Peyer's patch (tissue), 4 donors: ENCODE data around the gene AKAP4. TPM values are rescaled to one million over a fixed set of nuclear protein-coding genes. Genes with fewer than 3 reads are reported as not detected.

Experiments
- DNase-seq, 3 donors: peaks; one replicate each; pipeline ENCODE4 v3.0.0-alpha.2; 2017 to 2019
- H3K27ac ChIP-seq, 4 donors: fragments of 200-600 bp; sonication (generic); one replicate each; pipeline ENCODE4 v1.5.1; 2016 to 2019
- H3K27me3 ChIP-seq, 2 donors: fragments of 200-600 bp; sonication (generic); one replicate each; pipeline ENCODE4 v1.5.1; 2019
- H3K36me3 ChIP-seq, 3 donors: fragments of 200-600 bp; sonication (generic); one replicate each; pipeline ENCODE4 v1.5.1; 2016 to 2019
- H3K4me1 ChIP-seq, 4 donors: fragments of 200-600 bp; sonication (generic); one replicate each; pipeline ENCODE4 v1.5.1; 2016 to 2019
- H3K4me3 ChIP-seq, 4 donors: fragments of 200-600 bp; sonication (generic); 1 replicate in 3 of 4; 2 replicates in 1 of 4; pipeline ENCODE4 v1.5.1; 2016 to 2019; ENCODE audit warnings: mild to moderate bottlenecking in 1 of 4
- H3K9me3 ChIP-seq, 4 donors: fragments of 200-600 bp; sonication (generic); one replicate each; pipeline ENCODE4 v1.5.1; 2016 to 2019; ENCODE audit warnings: mild to moderate bottlenecking in 1 of 4
- POLR2A ChIP-seq, 2 donors: fragments of 450-650 bp; IDR thresholded peaks; one replicate each; pipeline ENCODE4 v1.5.1; 2017; ENCODE audit warnings: antibody characterized with exemption in 2 of 2, mild to moderate bottlenecking in 2 of 2, moderate library complexity in 2 of 2
- small RNA-seq, 2 donors: library from RNA; depleted of rRNA; stranded (forward); fragments of <200 nt; gene quantifications; one replicate each; pipeline ENCODE3, GENCODE V24; 2016
- total RNA-seq, 4 donors: library from RNA; depleted of rRNA; stranded (reverse); fragments of >200 nt; gene quantifications; one replicate each; pipeline ENCODE4 v1.1.0, GENCODE V29; 2016
- TF ChIP-seq, protein P1 (sequence below), 6 experiments: fragments of 450-650 bp in 4 of 6; fragments of 200-600 bp in 2 of 6; sonication (generic) in 1 of 6; IDR thresholded peaks; one replicate each; pipeline ENCODE4 v1.5.1; 2017 to 2019; ENCODE audit warnings: antibody characterized with exemption in 6 of 6, mild to moderate bottlenecking in 3 of 6, moderate library complexity in 1 of 6

The AKAP4 gene
- total RNA-seq, 4 donors from 2014 or later: not detected

DNA sequence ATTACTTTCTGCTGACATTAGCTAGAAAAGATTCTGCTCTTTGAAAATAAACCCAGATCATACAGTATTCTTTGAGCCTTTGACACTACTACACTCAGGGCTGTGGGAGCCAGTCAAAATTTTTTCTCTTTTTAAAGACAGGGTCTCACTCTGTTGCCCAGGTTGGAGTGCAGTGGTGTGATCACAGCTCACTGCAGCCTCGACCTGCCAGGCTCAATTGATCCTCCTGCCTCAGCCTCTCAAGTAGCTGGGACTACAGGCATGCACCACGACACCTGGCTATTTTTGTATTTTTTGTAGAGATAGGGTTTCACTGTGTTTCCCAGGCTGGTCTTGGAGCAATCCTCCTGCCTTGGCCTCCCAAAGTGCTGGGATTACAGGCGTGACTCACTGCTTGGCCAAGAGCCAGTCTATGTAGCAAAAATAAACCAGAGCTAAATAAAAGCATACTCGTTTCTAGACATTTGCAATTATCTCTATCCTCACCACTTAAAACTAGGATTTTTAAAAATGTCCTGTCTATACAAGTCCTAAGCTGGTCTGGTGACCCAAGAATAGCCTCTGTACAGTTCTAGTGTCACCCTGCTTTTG lies 43.2 kb downstream of the AKAP4 start:
- H3K27me3 ChIP-seq: no peaks in the 10 kb centered on the region
- H3K4me1 ChIP-seq: no peaks in the 10 kb centered on the region
- H3K4me3 ChIP-seq: no peak overlapping the region
- no peaks in the 10 kb centered on the region for H3K36me3 ChIP-seq
- TF ChIP-seq, protein P1, sequence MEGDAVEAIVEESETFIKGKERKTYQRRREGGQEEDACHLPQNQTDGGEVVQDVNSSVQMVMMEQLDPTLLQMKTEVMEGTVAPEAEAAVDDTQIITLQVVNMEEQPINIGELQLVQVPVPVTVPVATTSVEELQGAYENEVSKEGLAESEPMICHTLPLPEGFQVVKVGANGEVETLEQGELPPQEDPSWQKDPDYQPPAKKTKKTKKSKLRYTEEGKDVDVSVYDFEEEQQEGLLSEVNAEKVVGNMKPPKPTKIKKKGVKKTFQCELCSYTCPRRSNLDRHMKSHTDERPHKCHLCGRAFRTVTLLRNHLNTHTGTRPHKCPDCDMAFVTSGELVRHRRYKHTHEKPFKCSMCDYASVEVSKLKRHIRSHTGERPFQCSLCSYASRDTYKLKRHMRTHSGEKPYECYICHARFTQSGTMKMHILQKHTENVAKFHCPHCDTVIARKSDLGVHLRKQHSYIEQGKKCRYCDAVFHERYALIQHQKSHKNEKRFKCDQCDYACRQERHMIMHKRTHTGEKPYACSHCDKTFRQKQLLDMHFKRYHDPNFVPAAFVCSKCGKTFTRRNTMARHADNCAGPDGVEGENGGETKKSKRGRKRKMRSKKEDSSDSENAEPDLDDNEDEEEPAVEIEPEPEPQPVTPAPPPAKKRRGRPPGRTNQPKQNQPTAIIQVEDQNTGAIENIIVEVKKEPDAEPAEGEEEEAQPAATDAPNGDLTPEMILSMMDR (IDR thresholded peaks at IDR 0.05): no peak
- no peak for TF ChIP-seq POLR2A (IDR thresholded peaks at IDR 0.05)
- H3K9me3 ChIP-seq: no peaks in the 10 kb centered on the region
- no peak overlapping the region for H3K27ac ChIP-seq
- DNase-seq: peak in 2 of 3 donors; percentile 48 to 61

DNA sequence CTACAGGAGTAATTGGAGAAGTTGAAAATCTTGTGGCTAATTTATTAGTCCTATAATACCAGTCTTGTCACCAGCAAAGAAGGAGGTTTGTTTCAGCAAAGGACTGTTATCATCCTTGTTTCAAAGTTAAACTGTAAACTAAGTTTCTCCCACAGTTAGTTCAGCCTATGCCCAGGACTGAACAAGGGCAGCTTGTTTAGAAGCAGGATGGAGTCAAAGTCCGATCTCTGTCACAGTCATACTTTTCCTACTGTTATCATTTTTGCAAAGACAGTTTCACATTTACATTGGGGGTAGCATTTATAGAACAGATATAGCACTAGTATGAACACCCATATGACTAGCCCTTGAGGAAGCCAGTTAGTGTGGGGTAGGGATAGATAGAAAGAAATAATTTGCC lies 46.4 kb downstream of the AKAP4 start:
- Histone ChIP-seq H3K9me3 (no peaks in the 10 kb centered on the region), H3K27ac (peak overlapping the region in 1 of 4 donors; percentile 13), H3K4me1 (no peaks in the 10 kb centered on the region), H3K4me3 (no peak overlapping the region), H3K27me3 (no peaks in the 10 kb centered on the region), H3K36me3 (no peaks in the 10 kb centered on the region)
- no peak for DNase-seq
- TF ChIP-seq, protein P1 (IDR thresholded peaks at IDR 0.05): no peak
- no peak for TF ChIP-seq POLR2A (IDR thresholded peaks at IDR 0.05)

DNA sequence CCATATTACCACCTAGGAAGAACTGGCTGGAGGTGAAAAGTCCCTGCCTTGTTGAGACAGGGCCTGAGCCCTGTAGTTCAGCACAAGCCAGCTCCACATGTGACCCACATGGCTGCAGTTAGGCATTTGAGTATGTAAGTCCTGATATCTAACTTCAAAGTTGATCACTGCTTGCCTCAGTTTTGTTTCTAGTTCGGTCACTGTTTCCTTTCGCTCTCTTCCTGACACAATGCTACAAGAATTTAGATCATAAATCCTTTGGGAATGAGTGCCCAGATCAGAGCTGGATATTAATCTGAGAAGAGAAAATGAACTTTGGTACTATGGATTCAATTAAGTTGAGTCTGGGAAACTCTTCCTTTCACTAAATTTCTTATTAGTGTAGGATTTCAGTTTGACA lies 48.4 kb downstream of the AKAP4 start:
- H3K4me3 ChIP-seq: no peak overlapping the region
- H3K9me3 ChIP-seq: no peaks in the 10 kb centered on the region
- H3K27me3 ChIP-seq: no peaks in the 10 kb centered on the region
- no peak for TF ChIP-seq POLR2A (IDR thresholded peaks at IDR 0.05)
- TF ChIP-seq, protein P1 (IDR thresholded peaks at IDR 0.05): no peak
- no peak for DNase-seq
- H3K36me3 ChIP-seq: no peaks in the 10 kb centered on the region
- H3K27ac ChIP-seq: no peak overlapping the region
- H3K4me1 ChIP-seq: no peaks in the 10 kb centered on the region

DNA sequence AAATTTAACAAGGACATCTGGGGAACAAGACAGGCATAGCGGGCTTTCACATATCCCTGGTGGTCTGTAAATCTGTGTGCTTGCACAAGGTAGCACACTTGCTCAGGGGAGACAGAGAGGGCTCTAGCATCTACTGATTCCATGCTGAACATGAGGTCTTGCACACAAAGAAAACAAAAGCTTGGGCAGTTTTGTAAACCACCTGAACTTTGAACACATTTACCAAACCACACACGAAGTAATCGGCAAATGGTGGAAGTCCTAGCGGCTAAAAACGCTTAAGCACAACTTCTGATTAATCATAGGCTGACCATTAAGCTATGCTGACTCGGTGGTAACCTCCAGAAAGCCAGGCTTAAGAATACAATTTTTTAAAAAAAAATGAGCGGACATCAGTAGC lies 52.8 kb downstream of the AKAP4 start:
- H3K4me3 ChIP-seq: no peak overlapping the region
- TF ChIP-seq, protein P1 (IDR thresholded peaks at IDR 0.05): no peak
- no peak for TF ChIP-seq POLR2A (IDR thresholded peaks at IDR 0.05)
- no peak for DNase-seq

More for the DNA sequence above, 52.8 kb downstream of the AKAP4 start:
- Histone ChIP-seq H3K36me3 (no peaks in the 10 kb centered on the region), H3K27ac (no peak overlapping the region), H3K27me3 (no peaks in the 10 kb centered on the region), H3K4me1 (no peaks in the 10 kb centered on the region), H3K9me3 (no peaks in the 10 kb centered on the region)

Small RNA genes within 50 kb of the gene (small RNA-seq; reads per million reads assigned to genes)
- 0 reads per million in 2 donors for gene PYY3
- gene RF00019: 0 reads per million in 2 donors

Other genes with a start within 250 kb of the AKAP4 start
- gene CCNB3, start 3.8 kb upstream of the AKAP4 start, total RNA-seq: 1 to 10 TPM in 2 of 4 donors, under 1 TPM in 2; 0.53 to 2.5 (median 1.3) TPM